ENCODE measurements around the gene GADD45B.
"Not testable (repeated sequence)": the region's sequence is repeated elsewhere in the genome, so short reads cannot be mapped to it uniquely, and the experiment has no call there.

The GADD45B gene

GRCh38 chr19:2514981-2515518, 39.1 kb downstream of the GADD45B start:
- DNase-seq (ENCODE audit: low read depth), result no peak

GRCh38 chr19:2516727-2517126, 40.8 kb downstream of the GADD45B start:
- no peak for DNase-seq (ENCODE audit: low read depth)

- no peak for DNase-seq (ENCODE audit: low read depth)
These were observed 42.1 kb downstream of the GADD45B start for GRCh38 chr19:2517881-2518601.

GRCh38 chr19:2518856-2519255, 42.9 kb downstream of the GADD45B start:
- not testable (repeated sequence) for DNase-seq (ENCODE audit: low read depth)

GRCh38 chr19:2519482-2519881, 43.6 kb downstream of the GADD45B start:
- no peak for DNase-seq (ENCODE audit: low read depth)

GRCh38 chr19:2523630-2524311, 47.8 kb downstream of the GADD45B start:
- no peak for DNase-seq (ENCODE audit: low read depth)

- no peak for DNase-seq (ENCODE audit: low read depth)
These were observed 48.5 kb downstream of the GADD45B start for GRCh38 chr19:2524361-2524839.

GRCh38 chr19:2524840-2525723, 49.2 kb downstream of the GADD45B start:
- DNase-seq (ENCODE audit: low read depth), result no peak

GRCh38 chr19:2527171-2527570, 51.2 kb downstream of the GADD45B start:
- no peak for DNase-seq (ENCODE audit: low read depth)

- no peak for DNase-seq (ENCODE audit: low read depth)
These were observed 51.8 kb downstream of the GADD45B start for GRCh38 chr19:2527686-2528085.

All from fibroblast of the conjunctiva (primary cell).